GM12801 (cell line): ENCODE results near the gene TOLLIP.

ENCODE experiments used
- CTCF ChIP-seq: IDR thresholded peaks from one replicate; pipeline ENCODE4 v1.5.1; 2011; ENCODE audit warnings: control low read depth; ENCODE audit not compliant: insufficient read length; ENCODE audit errors: extremely low read depth

Gene TOLLIP

DNA sequence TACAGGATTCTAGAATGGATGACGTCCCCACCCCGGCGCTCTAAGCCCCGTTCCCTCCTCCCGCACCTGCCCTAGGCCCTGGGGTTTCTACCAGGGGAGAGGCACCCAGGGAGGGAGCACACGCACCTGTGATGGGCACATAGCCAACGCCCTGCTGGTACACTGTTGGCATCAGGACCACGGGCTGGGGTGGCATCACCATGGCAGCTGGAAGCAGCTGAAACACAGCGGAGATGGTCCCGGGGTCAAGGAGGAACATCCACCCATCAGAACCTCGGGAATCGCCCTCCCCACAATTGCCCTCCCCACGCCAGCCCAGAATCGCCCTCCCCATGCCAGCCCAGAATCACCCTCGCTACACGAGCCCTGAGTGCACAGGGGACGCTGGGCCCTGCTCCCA lies 23.6 kb downstream of the TOLLIP start:
- TF ChIP-seq CTCF, result no peak

DNA sequence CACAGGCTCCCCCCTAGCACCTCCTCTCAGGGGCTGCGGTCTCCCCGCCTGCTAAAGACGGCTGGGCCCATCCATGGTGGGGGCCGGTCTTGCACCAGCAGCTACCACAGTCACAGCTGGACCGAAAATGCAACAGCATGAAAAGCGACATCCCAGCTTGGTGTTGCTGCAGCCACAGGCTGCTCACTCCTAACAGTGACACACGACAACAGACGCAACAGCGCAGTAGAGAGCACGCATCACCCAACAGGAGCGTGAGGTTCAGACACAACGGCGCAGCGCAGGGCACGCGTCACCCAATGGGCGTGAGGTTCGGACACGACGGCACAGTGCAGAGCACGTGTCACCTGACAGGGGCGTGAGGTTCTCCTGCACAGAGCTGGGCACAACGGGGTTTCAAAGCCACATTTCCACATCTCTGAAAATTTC lies 24.1 kb downstream of the TOLLIP start:
- TF ChIP-seq CTCF, result no peak

- TF ChIP-seq CTCF, result no peak
Observed at GRCh38 chr11:1283906-1284305, 25.5 kb downstream of the TOLLIP start.

DNA sequence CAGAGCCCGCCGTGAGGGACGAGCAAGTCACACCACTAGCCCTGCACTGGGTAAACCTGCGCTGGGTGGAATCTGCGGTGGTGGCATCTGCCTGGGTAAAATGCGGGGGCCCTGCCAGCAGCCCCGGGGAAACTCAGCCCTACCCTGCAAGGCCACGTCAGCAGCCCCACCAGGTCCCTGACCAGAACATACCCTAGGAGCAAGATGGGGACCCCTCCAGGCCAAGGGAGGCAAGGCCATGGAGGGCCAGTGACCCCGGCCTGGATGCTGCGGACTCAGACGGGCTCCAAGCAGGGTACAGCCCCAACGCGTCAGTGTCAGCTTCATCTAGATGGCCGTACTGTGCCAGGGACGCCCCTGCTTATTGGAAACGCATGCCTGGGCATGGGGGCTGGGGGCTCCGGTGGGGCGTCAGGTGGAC lies 26.3 kb downstream of the TOLLIP start:
- TF ChIP-seq CTCF, result no peak

GRCh38 chr11:1281974-1282365 lies 27.5 kb downstream of the TOLLIP start:
- TF ChIP-seq CTCF, result no peak

- no peak for TF ChIP-seq CTCF
Observed at GRCh38 chr11:1281326-1281973, 28.0 kb downstream of the TOLLIP start.

DNA sequence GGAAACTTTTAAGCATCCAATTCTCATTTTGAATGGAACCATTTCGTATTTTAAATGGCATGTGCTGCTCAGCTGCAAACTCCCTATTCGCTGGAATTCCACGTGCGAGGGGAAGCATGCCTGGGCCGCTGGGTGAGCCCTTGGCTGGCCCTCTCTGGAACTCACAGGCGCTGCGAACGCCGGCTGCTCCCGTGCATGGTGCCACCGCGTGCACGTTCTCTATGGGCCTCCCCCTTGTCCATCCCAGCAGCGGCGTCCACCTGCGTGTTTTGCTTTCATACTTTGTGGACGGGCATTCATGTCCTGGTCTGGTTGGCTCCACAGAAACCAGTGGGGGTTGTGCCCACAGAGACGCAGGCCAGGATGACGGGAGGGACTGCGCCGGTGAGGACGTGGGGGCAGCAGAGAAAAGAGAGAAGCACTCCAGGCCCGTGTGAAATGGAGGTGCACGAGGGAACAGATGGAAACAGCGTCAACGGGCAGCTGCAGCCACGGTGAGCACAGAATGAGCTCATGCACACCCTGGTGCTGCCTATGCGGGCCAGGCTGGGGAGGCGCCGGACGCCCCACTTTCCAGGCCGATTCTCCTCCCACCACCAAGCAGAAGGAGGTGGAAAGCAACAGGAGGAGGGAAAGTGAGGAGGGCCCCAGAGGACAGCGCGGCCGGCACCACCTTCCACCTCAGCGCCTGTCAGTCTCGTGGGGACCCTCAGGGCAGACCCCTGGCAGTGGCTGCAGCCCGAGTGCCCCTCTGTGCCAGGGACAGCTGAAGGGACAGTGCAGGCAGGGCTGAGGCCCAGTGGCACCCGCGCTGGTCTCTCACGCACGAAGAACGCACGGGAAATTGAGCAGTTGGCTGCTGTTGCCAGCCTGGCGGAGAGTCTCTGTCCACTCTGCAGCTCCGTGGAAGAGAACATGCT lies 29.1 kb downstream of the TOLLIP start:
- no peak for TF ChIP-seq CTCF
